GM06990 (cell line): ENCODE measurements around the gene CELA3B.
"Not testable (repeated sequence)": the region's sequence is repeated elsewhere in the genome, so short reads cannot be mapped to it uniquely, and the experiment has no call there.

Experiments
- DNase-seq: peaks from one replicate; pipeline ENCODE4 v3.0.0-alpha.2; 2011; ENCODE audit not compliant: insufficient read length; ENCODE audit errors: extremely low read depth
- H3K27me3 ChIP-seq: replicated peaks from 2 replicates; pipeline ENCODE4 v1.6.0; 2011; ENCODE audit warnings: low read length; ENCODE audit not compliant: control insufficient read depth, insufficient read depth
- H3K36me3 ChIP-seq: 2 replicates; pipeline ENCODE4 v1.5.1; 2011; ENCODE audit warnings: low read length; ENCODE audit not compliant: control insufficient read depth, insufficient read depth
- H3K4me3 ChIP-seq: replicated peaks from 2 replicates; pipeline ENCODE4 v1.5.1; 2011; ENCODE audit warnings: low read depth, mild to moderate bottlenecking, control low read depth, low read length
- CTCF ChIP-seq: IDR thresholded peaks from 2 replicates; pipeline ENCODE4 v1.5.1; 2011; ENCODE audit warnings: low read length, control low read depth, mild to moderate bottlenecking, inconsistent platforms; ENCODE audit not compliant: insufficient read depth, poor library complexity, severe bottlenecking

Gene CELA3B

GRCh38 chr1:21961337-21961736 lies 15.5 kb upstream of the CELA3B start:
- no peak overlapping the region for H3K4me3 ChIP-seq
- no peaks in the 10 kb centered on the region for H3K36me3 ChIP-seq
- no peak for TF ChIP-seq CTCF
- 0 out of 2 replicates have a peak, but pooled peaks cover under 1% of the 10 kb centered on the region for H3K27me3 ChIP-seq
- no peak for DNase-seq

GRCh38 chr1:21961799-21962198 lies 15.0 kb upstream of the CELA3B start:
- no peak for DNase-seq
- TF ChIP-seq CTCF, result no peak
- H3K4me3 ChIP-seq, result no peak overlapping the region
- no peaks in the 10 kb centered on the region for H3K36me3 ChIP-seq
- H3K27me3 ChIP-seq, result peaks cover 1% of the 10 kb centered on the region; the same call in 1 of the 2 replicates

GRCh38 chr1:21963477-21964217 lies 13.2 kb upstream of the CELA3B start:
- Histone ChIP-seq H3K27me3 (peaks cover 1% of the 10 kb centered on the region; the same call in 1 of the 2 replicates), H3K4me3 (no peak overlapping the region), H3K36me3 (no peaks in the 10 kb centered on the region)
- peak; percentile 41 for DNase-seq
- peak; percentile 83 for TF ChIP-seq CTCF

- no peaks in the 10 kb centered on the region for H3K36me3 ChIP-seq
- H3K27me3 ChIP-seq, result peaks cover 1% of the 10 kb centered on the region; the same call in 1 of the 2 replicates
- no peak for TF ChIP-seq CTCF
- no peak overlapping the region for H3K4me3 ChIP-seq
- DNase-seq, result no peak
Observed at GRCh38 chr1:21966247-21967000, 10.4 kb upstream of the CELA3B start.

- not testable (repeated sequence) for H3K27me3 ChIP-seq, H3K36me3 ChIP-seq, H3K4me3 ChIP-seq, DNase-seq
Observed at GRCh38 chr1:21967216-21967615, 9.6 kb upstream of the CELA3B start.

GRCh38 chr1:21969066-21969465 lies 7.8 kb upstream of the CELA3B start:
- H3K27me3 ChIP-seq, H3K4me3 ChIP-seq, H3K36me3 ChIP-seq, DNase-seq: not testable (repeated sequence)

GRCh38 chr1:21970523-21970922 lies 6.3 kb upstream of the CELA3B start:
- DNase-seq, H3K4me3 ChIP-seq, H3K36me3 ChIP-seq, H3K27me3 ChIP-seq: not testable (repeated sequence)

- H3K4me3 ChIP-seq, H3K27me3 ChIP-seq, DNase-seq, H3K36me3 ChIP-seq: not testable (repeated sequence)
Observed at GRCh38 chr1:21972973-21973441, 3.8 kb upstream of the CELA3B start.

GRCh38 chr1:21973948-21974347 lies 2.9 kb upstream of the CELA3B start:
- H3K36me3 ChIP-seq, H3K4me3 ChIP-seq, DNase-seq, H3K27me3 ChIP-seq: not testable (repeated sequence)

- not testable (repeated sequence) for H3K36me3 ChIP-seq, H3K4me3 ChIP-seq, H3K27me3 ChIP-seq, DNase-seq
Observed at GRCh38 chr1:21974699-21975098, 2.1 kb upstream of the CELA3B start.
